H1 (cell line): ENCODE data around the gene TRIOBP. TPM values are rescaled to one million over a fixed set of nuclear protein-coding genes. Genes with fewer than 3 reads are reported as not detected.

Source experiments
- CTCF ChIA-PET: fragments of 300-600 bp; sonication (Branson Sonifier 250); formaldehyde crosslinking; loops from one replicate; lab custom pipeline; 2021; ENCODE audit not compliant: partially characterized antibody; lab: Charles Lee
- POLR2A ChIA-PET: fragments of 300-600 bp; sonication (Branson Sonifier 250); formaldehyde crosslinking; loops from one replicate; lab custom pipeline; 2021; ENCODE audit warnings: inconsistent platforms; ENCODE audit not compliant: partially characterized antibody; lab: Charles Lee
- DNase-seq, 2 experiments: peaks; one replicate each; pipeline versions ENCODE4 v3.0.0 to v3.0.0-alpha.2; 2010 to 2022; ENCODE audit warnings: low spot score in 2 of 2, low read depth in 1 of 2, mixed read lengths in 1 of 2
- FAIRE-seq: peaks from 2 replicates; lab custom pipeline; 2011; peaks lifted over from hg19 to GRCh38; lab: Jason Lieb, UNC
- H2AFZ ChIP-seq: 2 replicates; pipeline ENCODE4 v1.8.1; 2012; ENCODE audit warnings: low read length, inconsistent platforms
- H2AK5ac ChIP-seq: 2 replicates; pipeline ENCODE4 v1.6.1; 2013; ENCODE audit warnings: low read depth, low read length
- H2BK120ac ChIP-seq: replicated peaks from 2 replicates; pipeline ENCODE3; 2013; ENCODE audit warnings: low read depth, low read length, inconsistent platforms
- H2BK12ac ChIP-seq: 2 replicates; pipeline ENCODE4 v1.6.1; 2013; ENCODE audit warnings: low read depth, low read length
- H2BK15ac ChIP-seq: 2 replicates; pipeline ENCODE4 v1.6.1; 2013; ENCODE audit warnings: low read length
- H2BK20ac ChIP-seq: 2 replicates; pipeline ENCODE4 v1.6.1; 2013; ENCODE audit warnings: low read length
- H2BK5ac ChIP-seq: 2 replicates; pipeline ENCODE4 v1.6.1; 2013; ENCODE audit warnings: low read depth, low read length
- H3K14ac ChIP-seq: 2 replicates; pipeline ENCODE4 v1.6.1; 2013; ENCODE audit warnings: inconsistent platforms; ENCODE audit not compliant: insufficient read length
- H3K18ac ChIP-seq: 2 replicates; pipeline ENCODE4 v1.6.1; 2013; ENCODE audit warnings: low read length; ENCODE audit errors: extremely low read depth
- H3K23ac ChIP-seq: 2 replicates; pipeline ENCODE4 v1.6.1; 2013; ENCODE audit warnings: inconsistent platforms; ENCODE audit not compliant: insufficient read length
- H3K23me2 ChIP-seq: 2 replicates; pipeline ENCODE4 v1.6.1; 2013; ENCODE audit warnings: low read depth, low read length
- H3K27ac ChIP-seq: 2 replicates; pipeline ENCODE4 v1.6.1; 2011; ENCODE audit warnings: low read depth, low read length, inconsistent platforms
- H3K27me3 ChIP-seq, 4 experiments: replicated peaks in 1 of 4; 1 replicate in 1 of 4; 2 replicates in 3 of 4; pipeline versions ENCODE4 v1.6.1 to v1.8.1; 2011 to 2013; ENCODE audit warnings: low read length in 3 of 4, mild to moderate bottlenecking in 3 of 4, inconsistent platforms in 2 of 4, mixed read lengths in 2 of 4, moderate library complexity in 1 of 4; ENCODE audit not compliant: control insufficient read depth in 3 of 4, insufficient read depth in 3 of 4; ENCODE audit errors: extremely low read depth in 1 of 4
- H3K36me3 ChIP-seq, 4 experiments: 2 replicates each; pipeline versions ENCODE4 v1.6.1 to v1.8.1; 2011 to 2013; ENCODE audit warnings: mild to moderate bottlenecking in 4 of 4, low read length in 3 of 4, moderate library complexity in 2 of 4, control low read depth in 1 of 4, inconsistent platforms in 1 of 4; ENCODE audit not compliant: insufficient read depth in 4 of 4, control insufficient read depth in 2 of 4
- H3K4ac ChIP-seq: replicated peaks from 2 replicates; pipeline ENCODE3; 2013; ENCODE audit warnings: low read length, low read depth, mixed read lengths, inconsistent platforms; ENCODE audit not compliant: insufficient read length
- H3K4me1 ChIP-seq, 4 experiments: replicated peaks in 1 of 4; 1 replicate in 1 of 4; 2 replicates in 3 of 4; pipeline versions ENCODE4 v1.6.1 to v1.8.1; 2011 to 2013; ENCODE audit warnings: low read length in 3 of 4, inconsistent platforms in 2 of 4, mixed read lengths in 1 of 4; ENCODE audit not compliant: insufficient read depth in 4 of 4, control insufficient read depth in 3 of 4
- H3K4me2 ChIP-seq, 2 experiments: 2 replicates each; pipeline versions ENCODE4 v1.6.1 to v1.8.1; 2011 to 2013; ENCODE audit warnings: low read depth in 2 of 2, low read length in 2 of 2, control low read depth in 1 of 2, inconsistent platforms in 1 of 2, mild to moderate bottlenecking in 1 of 2; ENCODE audit not compliant: insufficient read depth in 1 of 2
- H3K4me3 ChIP-seq, 4 experiments: fragments of 200-600, 300-600 bp in 1 of 4; sonication (generic), shearing (Covaris generic), sonication (Bioruptor Twin) in 1 of 4; 2 replicates each; pipeline versions ENCODE4 v1.5.1 to v1.8.1; 2011 to 2016; ENCODE audit warnings: low read length in 4 of 4, low read depth in 3 of 4, control low read depth in 2 of 4, inconsistent platforms in 2 of 4, mild to moderate bottlenecking in 2 of 4, mixed read lengths in 1 of 4, moderate library complexity in 1 of 4; ENCODE audit not compliant: insufficient read depth in 2 of 4; ENCODE audit errors: extremely low read depth in 1 of 4
- H3K56ac ChIP-seq: replicated peaks from 2 replicates; pipeline ENCODE3; 2013; ENCODE audit warnings: low read depth, mild to moderate bottlenecking, mixed read lengths, low read length, inconsistent platforms; ENCODE audit not compliant: insufficient read length
- H3K79me1 ChIP-seq: 2 replicates; pipeline ENCODE4 v1.6.1; 2013; ENCODE audit warnings: low read depth, low read length, control low read depth
- H3K79me2 ChIP-seq, 2 experiments: 2 replicates each; pipeline versions ENCODE4 v1.6.1 to v1.8.1; 2012 to 2013; ENCODE audit warnings: low read length in 2 of 2, mild to moderate bottlenecking in 2 of 2, inconsistent platforms in 1 of 2; ENCODE audit not compliant: insufficient read depth in 2 of 2, control insufficient read depth in 1 of 2
- H3K9ac ChIP-seq, 4 experiments: replicated peaks in 1 of 4; 1 replicate in 1 of 4; 2 replicates in 3 of 4; pipeline versions ENCODE4 v1.6.1 to v1.8.1; 2011 to 2013; ENCODE audit warnings: low read depth in 3 of 4, low read length in 3 of 4, control low read depth in 2 of 4, mild to moderate bottlenecking in 2 of 4, moderate library complexity in 2 of 4, inconsistent platforms in 1 of 4; ENCODE audit errors: extremely low read depth in 1 of 4
- H3K9me3 ChIP-seq, 2 experiments: 2 replicates each; pipeline versions ENCODE4 v1.6.1 to v1.8.1; 2012 to 2013; ENCODE audit warnings: mild to moderate bottlenecking in 2 of 2, moderate library complexity in 2 of 2, control low read depth in 1 of 2, inconsistent platforms in 1 of 2, low read depth in 1 of 2, low read length in 1 of 2, mixed read lengths in 1 of 2; ENCODE audit not compliant: insufficient read depth in 2 of 2
- H4K20me1 ChIP-seq, 2 experiments: replicated peaks in 1 of 2; 2 replicates each; pipeline versions ENCODE3 to v1.8.1; 2011 to 2013; ENCODE audit warnings: inconsistent platforms in 2 of 2, low read length in 2 of 2, mild to moderate bottlenecking in 1 of 2; ENCODE audit not compliant: insufficient read depth in 2 of 2, control insufficient read depth in 1 of 2
- H4K5ac ChIP-seq: 2 replicates; pipeline ENCODE4 v1.6.1; 2013; ENCODE audit warnings: low read length, low read depth, mixed read lengths, inconsistent platforms; ENCODE audit not compliant: insufficient read length
- H4K8ac ChIP-seq: 2 replicates; pipeline ENCODE4 v1.8.0; 2013; ENCODE audit warnings: mild to moderate bottlenecking, moderate library complexity, low read length, inconsistent platforms; ENCODE audit not compliant: insufficient read depth; ENCODE audit errors: extremely low read depth
- H4K91ac ChIP-seq: replicated peaks from 2 replicates; pipeline ENCODE3; 2013; ENCODE audit warnings: low read length, mixed read lengths, inconsistent platforms; ENCODE audit not compliant: insufficient read length
- CTCF ChIP-seq, 3 experiments: IDR thresholded peaks; 1 replicate in 2 of 3; 2 replicates in 1 of 3; pipeline versions ENCODE4 v1.5.1 to v1.6.1; 2011; ENCODE audit warnings: low read length in 3 of 3, mild to moderate bottlenecking in 3 of 3, inconsistent platforms in 2 of 3, low read depth in 1 of 3, moderate library complexity in 1 of 3; ENCODE audit not compliant: insufficient read depth in 1 of 3; ENCODE audit errors: control extremely low read depth in 1 of 3
- MAFK ChIP-seq: IDR thresholded peaks from 2 replicates; pipeline ENCODE4 v1.6.1; 2012; ENCODE audit warnings: low read depth, mild to moderate bottlenecking, improper control_type of control experiment, low read length
- RFX5 ChIP-seq: IDR thresholded peaks from 2 replicates; pipeline ENCODE4 v1.6.1; 2011; ENCODE audit warnings: low read depth, low read length, improper control_type of control experiment, borderline replicate concordance
- SIX5 ChIP-seq: IDR thresholded peaks from 2 replicates; pipeline ENCODE4 v1.6.1; 2011; ENCODE audit warnings: mild to moderate bottlenecking, low read depth, low read length
- TEAD4 ChIP-seq: IDR thresholded peaks from 2 replicates; pipeline ENCODE4 v1.6.1; 2012; ENCODE audit warnings: low read depth, low read length, inconsistent platforms, mixed read lengths
- WGBS, 2 experiments: shearing (Covaris generic) in 1 of 2; methylation state at CpG; one replicate each; pipeline versions ENCODE4 v1.1.6 to v1.1.7; 2013 to 2015; ENCODE audit warnings: low lambda C conversion rate in 2 of 2, mixed read lengths in 2 of 2, inconsistent platforms in 1 of 2, low coverage in 1 of 2, missing lambda C conversion rate in 1 of 2; ENCODE audit not compliant: insufficient replicate concordance in 2 of 2, insufficient coverage in 1 of 2, insufficient read length in 1 of 2; ENCODE audit errors: extremely low coverage in 1 of 2, missing lambda C conversion rate in 1 of 2; 5-methylcytosine and 5-hydroxymethylcytosine counted together
- polyA plus RNA-seq, 7 experiments: library from polyadenylated mRNA; depleted of rRNA in 3 of 7; stranded (reverse) in 5 of 7; unstranded in 2 of 7; fragments of >200 nt in 5 of 7; fragments of 200-250 nt in 2 of 7; gene quantifications; 1 replicate in 5 of 7; 2 replicates in 1 of 7; 4 replicates in 1 of 7; pipeline versions ENCODE4 v1.2.1 to v1.2.3, GENCODE V29; 2011 to 2013; ENCODE audit warnings: missing spikeins in 2 of 7, mixed read lengths in 2 of 7
- total RNA-seq: library from RNA; stranded (reverse); fragmentation: NEBNext Ultra II Directional; extraction: Animal tissue kit (Norgen Biotek cat#: 25700); gene quantifications from 2 replicates; pipeline ENCODE4 v1.2.1, GENCODE V29; 2021

TRIOBP gene
- total and polyA plus RNA-seq, 2 of the 8 experiments (the other 6 are each of a cell fraction or from before 2014, with no cell fraction given) = 18.2 to 27.3 TPM

- no peak for TF ChIP-seq CTCF (IDR thresholded peaks at IDR 0.05; ENCODE audit: control extremely low read depth in 1 of 3, insufficient read depth in 1 of 3, low read depth in 1 of 3, low read length in 3 of 3)
- TF ChIP-seq SIX5 = no peak
- no peak for TF ChIP-seq MAFK
- no peak for TF ChIP-seq RFX5
- TF ChIP-seq TEAD4 = no peak
- no peak overlapping the region for H2BK120ac ChIP-seq
- no peaks in the 10 kb centered on the region for H3K23me2 ChIP-seq
- no peak overlapping the region for H3K4me3 ChIP-seq
- FAIRE-seq (no peak), DNase-seq (no peak)
- H2BK15ac ChIP-seq = no peak overlapping the region
- H2AFZ ChIP-seq = no peak overlapping the region
- no peaks in the 10 kb centered on the region for H3K79me1 ChIP-seq
- no peak overlapping the region for H3K23ac ChIP-seq
- peaks cover 0 to 5% (median 2%) of the 10 kb centered on the region in 4 experiments; a peak in 3 of 7 replicates for H3K27me3 ChIP-seq
- no peak overlapping the region for H3K18ac ChIP-seq
- H2AK5ac ChIP-seq = no peak overlapping the region
- POLR2A ChIA-PET = interaction anchor here (1.3 to 2.2 kb wide), 4 partner anchors 9 to 18 kb away, joined by 3 to 6 read pairs (median 4); partner anchors contain the start of gene GCAT
- H3K4ac ChIP-seq = no peak overlapping the region
- CTCF ChIA-PET = interaction anchor here (0.6 to 1.1 kb wide), 2 partner anchors 62 to 1105 kb away, joined by 3 read pairs; no protein-coding TSS in a partner anchor
- no peak overlapping the region for H2BK20ac ChIP-seq
- H2BK5ac ChIP-seq = no peak overlapping the region
- H4K5ac ChIP-seq = no peak overlapping the region
- no peak overlapping the region for H3K4me2 ChIP-seq
- H4K20me1 ChIP-seq = no peaks in the 10 kb centered on the region
- H3K9ac ChIP-seq = no peak overlapping the region
- no peak overlapping the region for H4K8ac ChIP-seq
- H3K56ac ChIP-seq = no peak overlapping the region
- H4K91ac ChIP-seq = no peak overlapping the region
- H3K9me3 ChIP-seq = no peaks in the 10 kb centered on the region
- H3K4me1 ChIP-seq = no peaks in the 10 kb centered on the region
- no peaks in the 10 kb centered on the region for H3K79me2 ChIP-seq
- H2BK12ac ChIP-seq = no peak overlapping the region
- H3K27ac ChIP-seq = no peak overlapping the region
- no peaks in the 10 kb centered on the region for H3K36me3 ChIP-seq
- WGBS, 2 experiments = 82% methylated on average over 3 of the region's 3 CpGs; no CpG with 5 or more reads in 1 of the 2 experiments
- no peak overlapping the region for H3K14ac ChIP-seq
These were observed 99.2 kb downstream of the TRIOBP start for GRCh38 chr22:37796079-37796478.
